Memory B cell (primary cell): ENCODE data around the gene BICC1.
"Not testable (repeated sequence)": the region's sequence is repeated elsewhere in the genome, so short reads cannot be mapped to it uniquely, and the experiment has no call there.

Experiments
- ATAC-seq: fragments of 150-1000 bp; cut with Tn5 transposase; 2 replicates; pipeline ENCODE4 v1.10.0; 2021; ENCODE audit warnings: low read depth, mild to moderate bottlenecking, moderate library complexity
- DNase-seq, 2 donors: peaks; one replicate each; pipeline ENCODE4 v3.0.0; 2022; ENCODE audit warnings: low spot score in 2 of 2
- H3K27ac Mint-ChIP-seq: one replicate; pipeline ENCODE4 v1.8.0; 2022; ENCODE audit warnings: mild to moderate bottlenecking, moderate library complexity, mixed read lengths
- H3K27me3 Mint-ChIP-seq: one replicate; pipeline ENCODE4 v1.8.0; 2022; ENCODE audit warnings: mixed read lengths
- H3K36me3 Mint-ChIP-seq: one replicate; pipeline ENCODE4 v1.8.0; 2022; ENCODE audit warnings: mild to moderate bottlenecking, mixed read lengths
- H3K4me1 Mint-ChIP-seq: one replicate; pipeline ENCODE4 v1.8.0; 2022; ENCODE audit warnings: mixed read lengths
- H3K4me3 Mint-ChIP-seq: one replicate; pipeline ENCODE4 v1.8.0; 2022; ENCODE audit warnings: mild to moderate bottlenecking, moderate library complexity, mixed read lengths
- H3K9me3 Mint-ChIP-seq: one replicate; pipeline ENCODE4 v1.8.0; 2022; ENCODE audit warnings: mixed read lengths

The BICC1 gene

GRCh38 chr10:58840840-58841435 lies 328.3 kb downstream of the BICC1 start:
- ATAC-seq (no peak), DNase-seq (no peak)
- peaks cover 1% of the 10 kb centered on the region for H3K27me3 Mint-ChIP-seq
- H3K9me3 Mint-ChIP-seq = no peaks in the 10 kb centered on the region
- H3K36me3 Mint-ChIP-seq = no peaks in the 10 kb centered on the region
- no peaks in the 10 kb centered on the region for H3K4me1 Mint-ChIP-seq
- H3K27ac Mint-ChIP-seq = no peak overlapping the region
- H3K4me3 Mint-ChIP-seq = no peak overlapping the region

GRCh38 chr10:58842860-58843376 lies 330.2 kb downstream of the BICC1 start:
- no peak overlapping the region for H3K4me3 Mint-ChIP-seq
- H3K27me3 Mint-ChIP-seq = peaks cover 1% of the 10 kb centered on the region
- no peak overlapping the region for H3K27ac Mint-ChIP-seq
- no peaks in the 10 kb centered on the region for H3K9me3 Mint-ChIP-seq
- DNase-seq = no peak
- no peaks in the 10 kb centered on the region for H3K36me3 Mint-ChIP-seq
- no peaks in the 10 kb centered on the region for H3K4me1 Mint-ChIP-seq
- ATAC-seq = no peak

- ATAC-seq = no peak
- no peak overlapping the region for H3K27ac Mint-ChIP-seq
These were observed 331.1 kb downstream of the BICC1 start for GRCh38 chr10:58843760-58844159.

GRCh38 chr10:58844680-58845079 lies 332.0 kb downstream of the BICC1 start:
- H3K27ac Mint-ChIP-seq = no peak overlapping the region
- ATAC-seq = no peak
- no peaks in the 10 kb centered on the region for H3K36me3 Mint-ChIP-seq
- no peak overlapping the region for H3K4me3 Mint-ChIP-seq
- peaks cover 1% of the 10 kb centered on the region for H3K27me3 Mint-ChIP-seq
- DNase-seq = no peak
- H3K9me3 Mint-ChIP-seq = no peaks in the 10 kb centered on the region
- no peaks in the 10 kb centered on the region for H3K4me1 Mint-ChIP-seq

More at GRCh38 chr10:58843760-58844159, 331.1 kb downstream of the BICC1 start:
- Mint-ChIP-seq H3K9me3 (no peaks in the 10 kb centered on the region), H3K36me3 (no peaks in the 10 kb centered on the region), H3K27me3 (peaks cover 1% of the 10 kb centered on the region), H3K4me3 (no peak overlapping the region), H3K4me1 (no peaks in the 10 kb centered on the region)
- no peak for DNase-seq

GRCh38 chr10:58846856-58847255 lies 334.2 kb downstream of the BICC1 start:
- Mint-ChIP-seq H3K9me3 (no peaks in the 10 kb centered on the region), H3K27ac (no peak overlapping the region), H3K36me3 (no peaks in the 10 kb centered on the region), H3K4me3 (no peak overlapping the region), H3K4me1 (no peaks in the 10 kb centered on the region), H3K27me3 (no peaks in the 10 kb centered on the region)
- ATAC-seq (no peak), DNase-seq (no peak)

GRCh38 chr10:58851606-58852005 lies 338.9 kb downstream of the BICC1 start:
- Mint-ChIP-seq H3K9me3 (no peaks in the 10 kb centered on the region), H3K36me3 (no peaks in the 10 kb centered on the region)
- DNase-seq = no peak

GRCh38 chr10:58853668-58854067 lies 341.0 kb downstream of the BICC1 start:
- Mint-ChIP-seq H3K27ac (no peak overlapping the region), H3K9me3 (peaks cover 5% of the 10 kb centered on the region), H3K36me3 (no peaks in the 10 kb centered on the region), H3K27me3 (no peaks in the 10 kb centered on the region), H3K4me3 (no peak overlapping the region), H3K4me1 (no peaks in the 10 kb centered on the region)
- DNase-seq = no peak
- ATAC-seq = no peak

More at GRCh38 chr10:58851606-58852005, 338.9 kb downstream of the BICC1 start:
- ATAC-seq = no peak
- Mint-ChIP-seq H3K4me1 (no peaks in the 10 kb centered on the region), H3K4me3 (no peak overlapping the region), H3K27ac (no peak overlapping the region), H3K27me3 (no peaks in the 10 kb centered on the region)

- Mint-ChIP-seq H3K27me3 (no peaks in the 10 kb centered on the region), H3K4me3 (no peak overlapping the region), H3K27ac (no peak overlapping the region), H3K4me1 (no peaks in the 10 kb centered on the region), H3K9me3 (peaks cover 7% of the 10 kb centered on the region), H3K36me3 (no peaks in the 10 kb centered on the region)
- ATAC-seq (no peak), DNase-seq (no peak)
These were observed 342.1 kb downstream of the BICC1 start for GRCh38 chr10:58854811-58855210.

- Mint-ChIP-seq H3K36me3 (no peaks in the 10 kb centered on the region), H3K4me3 (no peak overlapping the region), H3K9me3 (peaks cover 7% of the 10 kb centered on the region), H3K27ac (no peak overlapping the region), H3K27me3 (no peaks in the 10 kb centered on the region), H3K4me1 (no peaks in the 10 kb centered on the region)
- no peak for ATAC-seq
- DNase-seq = no peak
These were observed 344.0 kb downstream of the BICC1 start for GRCh38 chr10:58856508-58857240.

GRCh38 chr10:58857251-58857805 lies 344.7 kb downstream of the BICC1 start:
- no peak for DNase-seq
- no peak for ATAC-seq
- no peaks in the 10 kb centered on the region for H3K4me1 Mint-ChIP-seq
- H3K27me3 Mint-ChIP-seq = no peaks in the 10 kb centered on the region
- H3K9me3 Mint-ChIP-seq = peaks cover 7% of the 10 kb centered on the region
- no peak overlapping the region for H3K4me3 Mint-ChIP-seq
- H3K27ac Mint-ChIP-seq = no peak overlapping the region
- H3K36me3 Mint-ChIP-seq = no peaks in the 10 kb centered on the region

- not testable (repeated sequence) for H3K9me3 Mint-ChIP-seq, H3K36me3 Mint-ChIP-seq, H3K4me1 Mint-ChIP-seq
These were observed 345.5 kb downstream of the BICC1 start for GRCh38 chr10:58858123-58858522.

GRCh38 chr10:58859526-58859925 lies 346.9 kb downstream of the BICC1 start:
- H3K36me3 Mint-ChIP-seq = no peaks in the 10 kb centered on the region
- ATAC-seq (no peak), DNase-seq (no peak)
- no peak overlapping the region for H3K27ac Mint-ChIP-seq
- H3K27me3 Mint-ChIP-seq = peaks cover 1% of the 10 kb centered on the region
- H3K4me1 Mint-ChIP-seq = no peaks in the 10 kb centered on the region
- H3K9me3 Mint-ChIP-seq = peaks cover 7% of the 10 kb centered on the region
- H3K4me3 Mint-ChIP-seq = no peak overlapping the region

More at GRCh38 chr10:58858123-58858522, 345.5 kb downstream of the BICC1 start:
- H3K27me3 Mint-ChIP-seq, H3K27ac Mint-ChIP-seq, H3K4me3 Mint-ChIP-seq, DNase-seq, ATAC-seq: not testable (repeated sequence)

GRCh38 chr10:58867683-58868082 lies 355.0 kb downstream of the BICC1 start:
- peaks cover 5% of the 10 kb centered on the region for H3K4me1 Mint-ChIP-seq
- no peaks in the 10 kb centered on the region for H3K9me3 Mint-ChIP-seq
- ATAC-seq (peak; percentile 55), DNase-seq (no peak)
- H3K4me3 Mint-ChIP-seq = no peak overlapping the region
- no peaks in the 10 kb centered on the region for H3K36me3 Mint-ChIP-seq
- H3K27ac Mint-ChIP-seq = no peak overlapping the region
- no peaks in the 10 kb centered on the region for H3K27me3 Mint-ChIP-seq

- DNase-seq (no peak), ATAC-seq (no peak)
- Mint-ChIP-seq H3K27me3 (no peaks in the 10 kb centered on the region), H3K4me1 (peaks cover 5% of the 10 kb centered on the region), H3K9me3 (no peaks in the 10 kb centered on the region), H3K36me3 (no peaks in the 10 kb centered on the region), H3K27ac (no peak overlapping the region), H3K4me3 (no peak overlapping the region)
These were observed 356.2 kb downstream of the BICC1 start for GRCh38 chr10:58868736-58869435.
